Measurements from ENCODE around the gene PXDC1. TPM values are rescaled to one million over a fixed set of nuclear protein-coding genes. Genes with fewer than 3 reads are reported as not detected.

Gene PXDC1
- total RNA-seq, 1 donor from 2014 or later: 41.0 TPM

- TF ChIP-seq CTCF (IDR thresholded peaks at IDR 0.05; ENCODE audit: unreplicated experiment): peak; percentile 100
- H3K4me3 Mint-ChIP-seq (ENCODE audit: unreplicated experiment): no peak overlapping the region
Observed at GRCh38 chr6:3742426-3743344, 8.8 kb downstream of the PXDC1 start.

GRCh38 chr6:3742076-3742425, 9.5 kb downstream of the PXDC1 start:
- TF ChIP-seq CTCF (IDR thresholded peaks at IDR 0.05; ENCODE audit: unreplicated experiment): no peak
- no peak for DNase-seq (ENCODE audit: low spot score)
- Mint-ChIP-seq H3K36me3 (ENCODE audit: low read depth, unreplicated experiment) (peaks cover 10% of the 10 kb centered on the region), H3K27ac (ENCODE audit: unreplicated experiment) (no peak overlapping the region), H3K9me3 (ENCODE audit: unreplicated experiment) (no peaks in the 10 kb centered on the region), H3K4me3 (ENCODE audit: unreplicated experiment) (no peak overlapping the region), H3K27me3 (ENCODE audit: unreplicated experiment) (peaks cover 11% of the 10 kb centered on the region), H3K4me1 (ENCODE audit: unreplicated experiment) (peaks cover 50% of the 10 kb centered on the region)

More at GRCh38 chr6:3742426-3743344, 8.8 kb downstream of the PXDC1 start:
- Mint-ChIP-seq H3K36me3 (ENCODE audit: low read depth, unreplicated experiment) (peaks cover 8% of the 10 kb centered on the region), H3K27ac (ENCODE audit: unreplicated experiment) (peak overlapping the region; percentile 84), H3K4me1 (ENCODE audit: unreplicated experiment) (peaks cover 54% of the 10 kb centered on the region), H3K27me3 (ENCODE audit: unreplicated experiment) (peaks cover 13% of the 10 kb centered on the region), H3K9me3 (ENCODE audit: unreplicated experiment) (no peaks in the 10 kb centered on the region)
- peak; percentile 92 for DNase-seq (ENCODE audit: low spot score)

GRCh38 chr6:3741477-3741871, 10.0 kb downstream of the PXDC1 start:
- H3K27ac Mint-ChIP-seq (ENCODE audit: unreplicated experiment): no peak overlapping the region
- TF ChIP-seq CTCF (IDR thresholded peaks at IDR 0.05; ENCODE audit: unreplicated experiment): no peak
- peaks cover 11% of the 10 kb centered on the region for H3K27me3 Mint-ChIP-seq (ENCODE audit: unreplicated experiment)
- H3K4me1 Mint-ChIP-seq (ENCODE audit: unreplicated experiment): peaks cover 55% of the 10 kb centered on the region
- peaks cover 16% of the 10 kb centered on the region for H3K36me3 Mint-ChIP-seq (ENCODE audit: low read depth, unreplicated experiment)
- H3K9me3 Mint-ChIP-seq (ENCODE audit: unreplicated experiment): no peaks in the 10 kb centered on the region
- no peak overlapping the region for H3K4me3 Mint-ChIP-seq (ENCODE audit: unreplicated experiment)
- DNase-seq (ENCODE audit: low spot score): no peak

- H3K36me3 Mint-ChIP-seq (ENCODE audit: low read depth, unreplicated experiment): peaks cover 23% of the 10 kb centered on the region
- H3K27ac Mint-ChIP-seq (ENCODE audit: unreplicated experiment): no peak overlapping the region
- no peak for TF ChIP-seq CTCF (IDR thresholded peaks at IDR 0.05; ENCODE audit: unreplicated experiment)
- peaks cover 57% of the 10 kb centered on the region for H3K4me1 Mint-ChIP-seq (ENCODE audit: unreplicated experiment)
- H3K4me3 Mint-ChIP-seq (ENCODE audit: unreplicated experiment): peak overlapping the region; percentile 11
- H3K27me3 Mint-ChIP-seq (ENCODE audit: unreplicated experiment): peaks cover 11% of the 10 kb centered on the region
- no peak for DNase-seq (ENCODE audit: low spot score)
- peaks cover 6% of the 10 kb centered on the region for H3K9me3 Mint-ChIP-seq (ENCODE audit: unreplicated experiment)
Observed at GRCh38 chr6:3740551-3741476, 10.7 kb downstream of the PXDC1 start.
